GM19240 (cell line): ENCODE data around the gene CLEC2D.
"Not testable (repeated sequence)": the region's sequence is repeated elsewhere in the genome, so short reads cannot be mapped to it uniquely, and the experiment has no call there.

ENCODE experiments used
- DNase-seq: peaks from one replicate; pipeline ENCODE4 v3.0.0; 2011; ENCODE audit warnings: low spot score; ENCODE audit not compliant: insufficient read length

Gene CLEC2D

DNA sequence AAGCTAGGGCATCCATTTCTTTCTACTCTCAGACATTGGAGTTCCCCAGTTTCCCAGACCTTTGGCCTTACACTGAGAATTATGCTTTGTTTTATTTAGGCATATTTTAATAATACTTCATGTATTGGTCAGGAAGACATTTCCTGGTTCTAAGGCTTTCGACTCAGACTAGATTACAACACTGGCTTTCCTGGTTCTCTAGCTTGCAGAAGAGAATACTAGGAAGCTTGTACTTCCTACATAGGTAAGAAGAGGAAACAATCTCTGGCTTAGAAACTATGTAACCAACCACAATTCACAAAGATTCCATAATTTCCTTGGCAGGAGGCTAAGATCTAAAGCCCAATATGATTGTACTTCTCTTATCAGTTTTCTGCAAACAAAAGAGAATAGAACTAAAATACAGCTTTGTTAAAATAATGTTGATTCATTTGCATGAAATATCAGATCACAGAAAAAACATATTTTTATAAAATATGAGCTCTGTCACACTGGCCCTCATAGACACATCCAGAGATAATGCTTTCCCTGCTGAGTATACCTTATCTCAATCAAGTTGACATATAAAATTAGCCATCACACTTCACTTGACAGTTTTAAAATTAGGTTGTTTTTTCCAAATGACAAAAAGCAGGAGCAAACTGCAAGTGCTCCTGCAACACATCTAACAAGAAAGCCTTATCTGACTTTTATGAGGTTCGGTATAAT, 30.5 kb downstream of the CLEC2D start:
- no peak for DNase-seq

DNA sequence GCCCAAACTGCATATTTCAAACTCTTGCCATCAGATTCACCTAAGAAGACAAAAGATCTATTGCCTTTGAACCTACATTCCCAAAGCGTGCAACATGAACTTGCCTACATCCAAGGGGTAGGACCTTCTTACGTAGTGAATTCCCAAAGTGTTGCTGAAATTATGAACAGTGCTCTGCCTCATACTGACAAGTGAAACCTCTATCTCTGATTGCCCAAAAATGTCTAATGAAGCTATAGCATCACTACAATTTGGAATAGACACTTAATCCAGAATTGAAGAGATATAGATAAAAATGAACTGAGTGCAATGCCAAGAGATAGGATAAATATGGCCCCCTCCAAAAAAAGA, 31.1 kb downstream of the CLEC2D start:
- DNase-seq, result no peak

DNA sequence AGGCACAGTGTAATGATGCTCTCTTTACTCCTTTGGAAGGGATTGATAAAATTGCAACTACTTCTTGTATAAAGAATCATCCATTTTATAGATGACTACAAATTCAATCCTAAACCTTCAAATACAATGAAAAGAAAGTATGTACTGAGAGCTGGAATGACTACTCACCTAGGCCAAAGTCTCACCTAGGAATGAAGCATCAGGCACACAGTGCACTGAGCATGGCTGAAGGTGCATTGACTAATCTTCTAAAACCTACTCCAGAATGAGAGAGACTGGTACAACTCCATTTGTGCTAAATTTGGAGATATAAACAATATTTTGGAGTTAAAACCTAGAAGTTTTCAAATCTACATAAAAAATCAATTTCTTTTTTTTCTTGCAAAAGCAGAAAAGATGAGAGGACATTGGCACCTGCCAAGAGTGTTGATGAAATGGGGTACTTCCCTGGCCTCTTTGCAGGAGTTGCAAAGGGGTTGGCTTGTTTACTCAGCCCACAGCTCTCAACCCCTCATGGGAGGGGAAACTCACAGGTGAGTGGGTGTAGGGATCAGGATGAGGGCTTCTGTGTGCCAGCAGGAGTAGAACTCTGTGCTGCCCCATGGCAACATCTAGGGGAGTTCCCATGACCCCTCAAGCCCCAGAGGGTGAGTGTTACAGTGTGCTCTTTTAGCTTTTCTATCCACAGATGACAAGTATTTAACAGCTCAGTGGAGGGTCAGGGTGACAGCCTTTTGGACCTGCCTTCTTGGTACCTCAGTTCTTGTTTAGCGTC, 32.1 kb downstream of the CLEC2D start:
- DNase-seq, result no peak

DNA sequence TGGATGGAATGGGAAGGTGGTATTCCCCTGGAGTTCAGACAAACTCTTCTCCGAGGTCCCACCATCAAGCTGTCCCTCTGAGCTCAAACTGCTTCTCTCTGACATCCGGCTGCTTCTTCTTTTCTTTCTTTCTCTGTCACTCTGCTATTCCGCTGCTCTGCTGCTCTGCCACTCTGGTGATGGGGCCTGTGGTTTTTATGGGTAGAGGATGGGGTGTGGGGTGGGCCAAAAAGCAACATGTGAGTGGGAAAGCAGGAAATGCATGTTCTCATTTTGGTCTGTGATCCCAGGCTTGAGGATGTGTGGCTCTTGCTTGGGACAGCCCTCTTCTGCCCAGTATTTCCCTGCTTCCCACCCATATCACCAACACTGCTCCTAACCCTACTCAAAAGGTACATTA, 32.7 kb downstream of the CLEC2D start:
- no peak for DNase-seq

DNA sequence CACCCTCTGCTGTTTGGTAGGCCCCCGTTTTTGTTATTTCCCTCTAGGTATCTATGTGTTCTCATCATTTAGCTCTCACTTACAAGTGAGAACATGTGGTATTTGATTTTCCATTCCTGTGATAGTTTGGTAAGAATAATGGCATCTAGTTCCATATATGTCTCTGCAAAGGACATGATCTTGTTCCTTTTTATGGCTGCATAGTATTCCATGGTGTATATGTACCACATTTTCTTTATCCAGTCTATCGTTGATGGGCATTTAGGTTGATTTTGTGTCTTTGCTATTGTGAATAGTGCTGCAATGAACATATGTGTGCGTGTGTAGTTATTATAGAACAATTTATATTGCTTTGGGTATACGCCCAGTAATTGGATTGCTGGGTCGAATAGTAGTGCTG, 35.0 kb downstream of the CLEC2D start:
- DNase-seq, result not testable (repeated sequence)

DNA sequence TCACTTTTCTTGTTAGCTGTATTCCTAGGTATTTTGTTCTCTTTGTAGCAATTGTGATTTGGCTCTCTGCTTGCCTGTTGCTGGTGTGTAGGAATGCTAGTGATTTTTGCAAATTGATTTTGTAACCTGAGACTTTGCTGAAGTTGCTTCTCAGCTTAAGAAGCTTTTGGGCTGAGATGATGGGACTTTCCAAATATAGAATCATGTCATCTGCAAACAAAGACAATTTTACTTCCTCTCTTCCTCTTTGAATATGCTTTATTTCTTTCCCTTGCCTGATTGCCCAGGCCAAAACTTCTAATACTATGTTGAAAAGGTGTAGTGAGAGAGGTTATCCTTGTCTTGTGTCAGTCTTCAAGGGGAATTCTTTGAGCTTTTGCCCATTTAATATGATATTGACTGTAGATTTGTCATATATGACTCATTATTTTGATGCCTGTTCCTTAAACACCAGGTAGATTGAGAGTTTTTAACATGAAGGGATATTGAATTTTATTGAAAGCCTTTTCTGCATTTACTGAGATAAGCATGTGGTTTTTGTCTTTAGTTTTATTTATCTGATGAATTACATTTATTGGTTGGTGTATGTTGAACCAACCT, 36.7 kb downstream of the CLEC2D start:
- DNase-seq, result no peak

DNA sequence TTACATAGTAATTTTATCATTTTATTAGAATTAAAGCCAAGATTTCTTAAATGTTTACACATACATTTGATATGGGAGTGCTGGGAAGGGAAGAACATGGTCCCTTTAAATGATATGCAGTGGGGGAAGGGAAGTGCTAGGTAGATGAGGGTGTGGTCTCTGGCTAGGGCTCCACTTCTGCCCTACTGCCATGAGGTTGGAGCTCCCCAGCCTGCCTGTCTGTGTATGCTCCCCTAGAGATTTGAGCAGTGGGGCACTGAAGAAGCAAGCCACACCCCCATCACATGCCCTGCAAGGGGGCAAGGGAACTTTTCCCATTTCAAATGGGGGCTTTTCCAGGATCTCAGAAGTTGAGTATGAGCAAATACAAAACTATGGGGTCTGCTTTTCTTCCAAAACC, 37.8 kb downstream of the CLEC2D start:
- DNase-seq, result no peak

DNA sequence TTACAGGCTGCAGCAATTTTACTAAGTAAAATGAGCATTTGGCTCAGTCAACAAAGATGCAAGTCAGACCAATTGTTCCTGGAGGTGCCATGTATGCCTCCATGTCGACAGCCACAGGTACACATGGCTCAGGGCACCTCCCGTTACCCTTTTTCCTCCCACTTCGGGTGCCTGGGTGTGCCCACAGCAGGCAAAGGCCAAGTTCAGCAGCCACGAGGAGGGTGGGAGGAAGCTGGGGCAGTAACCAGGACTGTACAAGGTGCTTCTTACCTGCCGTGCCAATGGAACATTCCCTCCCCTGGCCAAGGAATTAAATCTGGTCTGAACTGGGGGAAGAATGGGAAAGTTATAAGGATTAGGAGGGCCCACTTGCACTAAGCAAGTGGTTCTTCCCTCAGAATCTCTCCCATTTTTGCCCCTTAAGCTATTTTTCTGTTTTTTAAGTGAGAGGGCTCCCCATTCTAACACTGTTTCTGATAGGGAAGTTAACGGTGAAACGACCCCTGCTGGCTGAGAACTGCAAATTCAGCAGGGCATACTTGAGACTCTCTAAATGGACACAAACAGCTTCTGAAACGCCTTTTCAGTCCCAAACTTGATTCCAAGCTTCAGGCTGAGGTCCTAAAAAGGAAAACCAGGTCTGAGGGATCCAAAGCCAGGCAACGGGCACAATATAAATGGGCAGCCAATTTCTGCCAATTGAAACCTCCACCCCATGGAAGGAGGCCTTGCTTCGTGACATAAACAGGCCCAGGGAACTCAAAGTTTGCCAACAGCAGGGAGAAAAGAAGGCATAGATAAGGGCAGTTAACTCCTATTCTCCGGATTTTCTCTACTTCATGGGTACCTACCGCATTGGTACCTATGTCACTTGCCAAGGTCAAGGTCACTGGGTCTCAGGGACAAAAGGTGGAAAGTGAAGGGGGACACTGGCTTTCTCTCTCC, 38.6 kb downstream of the CLEC2D start:
- no peak for DNase-seq

DNA sequence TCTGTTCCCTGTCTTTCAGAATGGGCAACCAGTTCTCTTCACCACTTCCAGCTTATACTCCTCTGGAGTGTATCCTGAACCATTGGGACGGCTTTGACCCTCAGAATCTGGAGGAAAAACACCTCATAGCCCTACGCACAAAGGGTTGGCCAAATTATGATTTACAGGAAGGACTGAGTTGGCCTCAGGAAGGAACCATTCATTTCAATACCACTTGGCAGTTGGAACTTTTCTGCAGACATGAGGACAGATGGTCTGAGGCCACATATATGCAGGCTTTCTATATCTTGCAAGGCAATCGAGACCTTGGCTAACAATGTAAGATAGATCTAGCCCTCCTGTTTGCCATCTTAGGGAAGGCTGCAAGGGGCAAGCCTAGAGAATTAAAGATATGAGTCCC, 39.3 kb downstream of the CLEC2D start:
- DNase-seq, result no peak

DNA sequence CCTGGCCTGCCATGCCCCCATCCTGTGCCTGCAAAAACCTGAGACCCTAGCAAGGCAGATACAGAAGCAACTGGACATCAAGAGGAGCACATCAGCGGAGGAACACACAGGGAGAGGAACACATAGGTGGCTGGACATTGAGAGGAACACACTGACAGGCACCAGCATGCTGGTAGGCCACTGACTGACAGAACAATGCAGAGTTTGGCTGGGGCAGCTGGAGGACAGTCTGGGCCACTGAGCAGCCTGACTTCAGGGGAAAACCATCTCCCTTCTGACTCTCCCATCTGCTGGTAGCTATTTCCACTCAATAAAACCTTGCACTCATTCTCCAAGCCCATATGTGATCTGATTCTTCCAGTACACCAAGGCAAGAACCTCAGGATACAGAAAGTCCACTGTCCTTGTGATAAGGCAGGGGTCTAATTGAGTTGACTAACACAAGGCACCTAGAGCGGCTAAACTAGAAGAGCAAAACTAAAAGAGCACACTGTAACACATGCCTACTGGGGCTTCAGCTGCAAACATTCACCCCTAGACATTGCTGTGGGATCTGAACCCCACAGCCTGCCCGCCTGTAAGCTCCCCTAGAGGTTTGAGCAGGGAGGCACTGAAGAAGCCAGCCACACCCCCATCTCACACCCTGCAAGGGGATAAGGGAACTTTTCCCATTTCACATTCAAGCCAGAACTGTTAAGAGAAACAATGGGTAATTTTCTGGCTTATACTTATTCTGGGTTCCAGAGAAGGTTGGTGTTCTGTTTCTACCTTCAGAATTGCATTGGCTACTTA, 41.3 kb downstream of the CLEC2D start:
- DNase-seq, result no peak

DNA sequence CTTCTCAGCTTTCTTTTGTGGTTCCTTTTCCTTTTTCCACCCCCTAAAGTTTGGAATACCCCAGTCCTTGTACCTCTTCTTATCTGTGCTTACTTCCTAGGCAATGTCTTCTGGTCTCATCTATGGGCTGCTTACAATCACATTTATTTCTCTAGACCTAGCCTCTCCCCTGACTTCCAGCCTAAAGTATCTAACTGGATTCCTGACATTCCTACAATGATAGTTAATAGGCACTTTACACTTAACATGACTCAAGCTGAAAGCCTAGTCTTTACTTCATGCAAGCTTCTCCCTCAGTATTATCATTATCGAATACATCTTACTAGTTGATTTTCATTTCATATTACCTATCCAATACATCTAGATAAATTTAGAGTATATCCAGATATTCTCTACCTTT, 42.2 kb downstream of the CLEC2D start:
- no peak for DNase-seq

DNA sequence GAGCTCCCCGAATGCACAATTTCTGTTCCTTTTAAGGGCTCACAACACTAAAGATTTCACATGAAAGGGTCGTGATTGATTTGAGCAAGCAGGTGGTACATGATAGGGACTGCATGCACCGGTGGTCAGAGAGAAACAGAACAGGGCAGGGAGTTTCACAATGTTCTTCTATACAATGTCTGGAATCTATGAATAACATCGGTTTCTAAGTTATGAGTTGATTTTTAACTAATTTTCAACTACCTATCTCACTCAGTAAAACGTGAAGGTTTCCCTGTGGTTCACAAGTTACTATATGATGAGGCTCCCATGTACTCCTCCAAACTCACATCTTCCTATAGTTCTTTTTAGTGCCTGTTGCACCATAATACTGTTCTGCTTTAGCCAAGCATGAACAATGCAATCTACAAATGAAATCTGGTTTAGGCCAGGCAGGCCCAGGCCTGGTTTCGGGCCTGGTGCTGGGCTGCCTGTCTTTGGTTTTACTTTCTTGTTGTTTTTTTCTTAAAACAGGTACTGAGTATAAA, 43.6 kb downstream of the CLEC2D start:
- not testable (repeated sequence) for DNase-seq

DNA sequence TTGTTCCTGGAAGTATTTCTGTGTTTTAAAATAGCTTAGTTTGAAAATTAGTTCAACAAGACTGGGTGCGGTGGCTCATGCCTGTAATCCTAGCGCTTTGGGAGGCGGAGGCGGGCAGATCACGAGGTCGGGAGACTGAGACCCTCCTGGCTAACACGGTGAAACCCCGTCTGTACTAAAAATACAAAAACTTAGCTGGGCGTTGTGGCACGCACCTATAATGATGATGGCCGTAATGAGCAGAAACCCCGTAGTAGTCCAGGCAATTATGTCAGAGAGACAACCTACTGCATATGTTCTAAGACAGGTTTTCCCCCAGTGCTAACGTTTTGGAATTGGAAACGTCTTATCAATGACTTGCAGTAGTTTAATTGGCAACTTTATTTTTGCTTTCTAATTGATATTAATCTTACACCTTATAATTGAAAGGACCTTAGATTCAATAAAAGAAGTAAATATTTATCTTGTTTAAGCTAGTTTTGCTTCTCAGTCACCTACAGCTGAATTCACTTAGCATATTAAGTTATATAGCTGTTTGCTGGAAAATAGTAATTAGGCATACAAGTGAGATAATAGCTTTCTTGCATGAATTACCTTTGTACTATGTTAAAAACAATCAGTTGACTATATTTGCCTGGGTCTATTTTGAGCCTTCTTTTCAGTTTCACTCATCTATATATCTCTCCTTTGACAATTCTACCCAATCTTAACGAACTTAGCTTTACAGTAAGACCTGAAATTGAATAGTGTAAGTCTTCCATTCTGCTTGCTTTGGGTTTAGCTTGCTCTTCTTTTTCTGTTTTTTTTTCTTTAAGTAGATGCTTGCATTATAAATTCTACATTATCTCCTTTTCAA, 47.8 kb downstream of the CLEC2D start:
- no peak for DNase-seq

DNA sequence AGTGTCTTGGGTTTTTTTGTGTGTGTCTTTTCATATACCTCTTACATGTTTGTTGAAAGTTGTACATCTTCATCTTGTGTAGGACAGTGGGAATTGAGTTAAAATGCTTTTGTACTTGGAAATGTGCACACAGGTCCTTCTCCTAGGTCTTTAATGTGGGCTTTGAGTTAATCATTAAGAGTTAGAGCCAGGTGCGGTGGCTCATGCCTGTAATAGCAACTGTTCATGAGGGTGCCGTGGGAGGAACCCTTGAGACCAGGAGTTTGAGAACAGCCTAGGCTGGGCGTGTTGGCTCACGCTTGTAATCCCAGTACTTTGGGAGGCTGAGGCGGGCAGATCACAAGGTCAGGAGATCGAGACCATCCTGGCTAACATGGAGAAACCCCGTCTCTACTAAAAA, 49.5 kb downstream of the CLEC2D start:
- no peak for DNase-seq

DNA sequence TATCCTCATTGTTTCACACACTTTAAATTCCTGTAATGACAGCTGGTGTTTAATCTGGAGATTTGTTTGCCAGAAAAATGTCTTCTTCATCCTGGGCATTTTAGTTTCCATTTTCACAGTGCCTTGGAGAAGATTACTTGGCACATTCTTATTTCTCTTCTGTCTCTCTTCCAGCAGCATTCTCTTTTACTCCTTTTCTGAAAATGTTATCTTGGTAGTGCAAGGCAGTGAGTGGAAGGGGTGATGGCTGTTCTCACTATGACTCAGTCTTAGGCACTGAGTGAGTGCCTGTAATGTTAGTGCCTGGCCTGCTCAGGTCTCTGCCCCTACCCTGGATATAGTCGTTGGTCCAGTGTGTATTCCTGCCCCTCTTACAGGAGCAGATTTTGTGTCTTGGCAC, 50.3 kb downstream of the CLEC2D start:
- no peak for DNase-seq

DNA sequence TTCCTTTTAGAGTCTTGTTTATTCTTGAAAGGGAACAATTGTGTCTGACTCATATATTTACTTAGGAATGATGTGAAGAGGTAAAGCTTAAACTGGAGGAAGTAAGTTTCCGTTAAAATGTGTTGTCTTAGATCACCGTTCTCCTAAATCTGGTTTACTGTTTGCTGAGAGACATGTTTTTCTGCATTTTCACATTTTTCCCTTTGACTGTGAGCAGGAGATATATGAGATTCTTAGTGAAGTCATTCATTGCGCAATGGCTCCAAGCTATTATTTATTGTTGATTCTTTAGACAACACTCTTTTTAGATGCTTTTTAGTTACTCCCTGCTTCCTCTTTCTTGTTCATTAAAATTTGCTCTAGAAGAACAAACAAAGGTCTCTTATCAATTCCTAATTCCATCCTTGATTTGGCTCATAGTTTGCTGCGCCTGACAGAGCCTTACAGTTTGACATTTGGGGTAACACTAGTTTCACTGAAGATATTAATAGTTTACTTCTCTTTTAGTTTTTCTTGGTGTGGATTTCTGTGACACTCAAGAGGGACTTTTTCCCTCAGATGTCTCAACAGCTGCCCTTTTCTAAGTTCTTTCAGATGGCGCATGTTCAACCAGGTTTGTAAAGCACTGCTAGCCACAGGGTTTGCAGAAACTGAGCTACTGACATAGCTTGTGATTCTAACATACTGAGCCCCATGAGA, 52.0 kb downstream of the CLEC2D start:
- no peak for DNase-seq

DNA sequence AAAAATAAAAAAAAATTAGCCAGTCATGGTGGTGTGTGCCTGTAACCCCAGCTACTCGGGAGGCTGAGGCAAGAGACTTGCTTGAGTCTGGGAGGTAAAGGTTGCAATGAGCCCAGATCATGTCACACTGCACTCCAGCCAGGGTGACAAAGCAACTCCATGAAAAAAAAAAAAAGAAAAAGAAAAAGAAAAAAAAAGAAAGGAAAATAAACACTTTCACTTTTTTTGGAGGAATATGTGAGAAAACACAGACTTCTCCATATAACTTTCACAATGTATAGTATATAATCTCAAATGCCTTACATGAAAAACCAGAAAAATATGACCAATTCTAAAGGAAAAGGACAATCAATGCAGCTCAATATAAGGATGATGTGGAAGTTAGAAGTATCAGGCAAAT, 54.5 kb downstream of the CLEC2D start:
- no peak for DNase-seq

DNA sequence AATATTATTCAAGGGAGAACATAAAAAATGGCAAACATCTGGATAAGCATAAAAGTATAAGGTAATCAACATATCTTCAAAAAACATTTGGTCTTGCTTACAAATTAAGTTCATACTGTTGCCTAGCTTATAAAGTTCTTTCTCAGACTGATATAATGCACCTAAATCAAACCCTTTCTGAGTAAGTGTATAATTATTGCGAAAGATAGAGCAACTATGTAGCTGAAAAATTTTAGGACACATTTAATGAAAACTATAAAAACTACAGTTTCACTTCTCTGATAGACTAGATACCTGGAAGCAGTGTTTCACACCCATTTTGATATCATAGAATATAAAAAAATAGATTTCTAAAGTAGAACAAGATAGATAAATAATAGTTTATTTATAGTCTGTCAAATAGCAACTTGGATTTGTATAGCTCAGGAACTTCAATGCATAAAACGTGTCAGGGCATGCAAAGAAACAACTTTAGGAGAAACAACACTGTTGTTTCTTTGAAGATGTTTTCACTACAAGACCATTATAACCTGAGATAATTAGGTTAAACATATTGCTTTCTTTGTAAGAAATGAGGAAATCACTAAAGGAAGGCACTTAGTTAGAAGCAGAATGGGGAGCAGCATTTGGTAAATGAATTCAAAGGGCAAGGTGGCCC, 55.8 kb downstream of the CLEC2D start:
- DNase-seq, result no peak

DNA sequence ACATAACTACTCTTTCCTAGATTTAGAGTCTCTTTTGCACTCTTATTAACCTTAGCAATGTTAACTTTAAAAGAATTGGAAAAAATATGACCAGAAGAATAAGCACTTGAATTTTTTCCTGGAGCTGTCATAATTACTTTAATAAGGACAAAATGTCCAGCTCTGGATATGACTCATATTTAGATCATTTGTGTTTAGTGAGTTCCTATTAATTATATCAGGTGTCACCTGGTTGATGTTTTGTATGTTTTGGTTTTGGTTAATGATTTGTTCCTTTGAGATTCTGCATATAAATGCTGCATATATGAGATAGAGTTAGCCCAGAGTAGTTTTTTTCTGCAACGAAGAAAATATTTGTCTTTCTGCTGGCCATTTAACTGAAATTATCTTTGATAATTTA, 58.3 kb downstream of the CLEC2D start:
- no peak for DNase-seq
